Measurements from ENCODE around the gene SIGLEC5.
"Not testable (repeated sequence)": the region's sequence is repeated elsewhere in the genome, so short reads cannot be mapped to it uniquely, and the experiment has no call there.

The SIGLEC5 gene

GRCh38 chr19:51630315-51630714 is at the start of gene SIGLEC5:
Gene SIGLEC5 (minus strand): TSS chr19:51630401. CDS start chr19:51630335, 66 bp downstream.
- not testable (repeated sequence) for DNase-seq (ENCODE audit: insufficient read length, low spot score); FAIRE-seq

GRCh38 chr19:51676566-51677083 is 46.4 kb upstream of the SIGLEC5 start:
- DNase-seq (ENCODE audit: insufficient read length, low spot score): no peak
- no peak for FAIRE-seq

GRCh38 chr19:51675911-51676565 is 45.8 kb upstream of the SIGLEC5 start:
- FAIRE-seq; DNase-seq (ENCODE audit: insufficient read length, low spot score): not testable (repeated sequence)

- FAIRE-seq (no peak), DNase-seq (ENCODE audit: insufficient read length, low spot score) (no peak)
These were observed 38.0 kb upstream of the SIGLEC5 start for GRCh38 chr19:51668216-51668615.

GRCh38 chr19:51664997-51665396 is 34.8 kb upstream of the SIGLEC5 start:
- no peak for FAIRE-seq
- no peak for DNase-seq (ENCODE audit: insufficient read length, low spot score)

- DNase-seq (ENCODE audit: insufficient read length, low spot score): no peak
- no peak for FAIRE-seq
These were observed 33.9 kb upstream of the SIGLEC5 start for GRCh38 chr19:51664131-51664530.

- DNase-seq (ENCODE audit: insufficient read length, low spot score) (no peak), FAIRE-seq (no peak)
These were observed 33.4 kb upstream of the SIGLEC5 start for GRCh38 chr19:51663650-51664049.

- peak; percentile 61 for FAIRE-seq
- peak; percentile 23 for DNase-seq (ENCODE audit: insufficient read length, low spot score)
These were observed 30.9 kb upstream of the SIGLEC5 start for GRCh38 chr19:51660975-51661600.

GRCh38 chr19:51654783-51655182 is 24.6 kb upstream of the SIGLEC5 start:
- DNase-seq (ENCODE audit: insufficient read length, low spot score): no peak

GRCh38 chr19:51653162-51653561 is 23.0 kb upstream of the SIGLEC5 start:
- DNase-seq (ENCODE audit: insufficient read length, low spot score) (no peak), FAIRE-seq (no peak)

More at GRCh38 chr19:51654783-51655182, 24.6 kb upstream of the SIGLEC5 start:
- FAIRE-seq: no peak

- FAIRE-seq (no peak), DNase-seq (ENCODE audit: insufficient read length, low spot score) (no peak)
These were observed 22.1 kb upstream of the SIGLEC5 start for GRCh38 chr19:51652266-51652665.

GRCh38 chr19:51651216-51651846 is 21.1 kb upstream of the SIGLEC5 start:
- peak; percentile 24 for DNase-seq (ENCODE audit: insufficient read length, low spot score)
- peak; percentile 64 for FAIRE-seq

GRCh38 chr19:51647318-51647717 is 17.1 kb upstream of the SIGLEC5 start:
- DNase-seq (ENCODE audit: insufficient read length, low spot score) (no peak), FAIRE-seq (no peak)

GRCh38 chr19:51646730-51647129 is 16.5 kb upstream of the SIGLEC5 start, which contains the start of gene SIGLEC14:
Gene SIGLEC14 (minus strand): TSS chr19:51646825. CDS start chr19:51646759, 66 bp downstream.
- FAIRE-seq; DNase-seq (ENCODE audit: insufficient read length, low spot score): not testable (repeated sequence)

GRCh38 chr19:51644636-51645271 is 14.6 kb upstream of the SIGLEC5 start:
- no peak for DNase-seq (ENCODE audit: insufficient read length, low spot score)
- no peak for FAIRE-seq

- no peak for FAIRE-seq
- DNase-seq (ENCODE audit: insufficient read length, low spot score): no peak
These were observed 11.4 kb upstream of the SIGLEC5 start for GRCh38 chr19:51641648-51642047.

- no peak for FAIRE-seq
- no peak for DNase-seq (ENCODE audit: insufficient read length, low spot score)
These were observed 10.2 kb upstream of the SIGLEC5 start for GRCh38 chr19:51640386-51640785.

- DNase-seq (ENCODE audit: insufficient read length, low spot score) (no peak), FAIRE-seq (no peak)
These were observed 9.7 kb upstream of the SIGLEC5 start for GRCh38 chr19:51639916-51640315.

- FAIRE-seq (no peak), DNase-seq (ENCODE audit: insufficient read length, low spot score) (no peak)
These were observed 7.3 kb upstream of the SIGLEC5 start for GRCh38 chr19:51637362-51637978.

GRCh38 chr19:51632126-51632525 is 1.9 kb upstream of the SIGLEC5 start:
- no peak for FAIRE-seq
- DNase-seq (ENCODE audit: insufficient read length, low spot score): no peak

All from GM19239 (cell line).